HG03103 (cell line): ENCODE data around the gene OR1E2.
"Not testable (repeated sequence)": the region's sequence is repeated elsewhere in the genome, so short reads cannot be mapped to it uniquely, and the experiment has no call there.

Experiments
- ATAC-seq: cut with Tn5 transposase; IDR thresholded peaks from one replicate; pipeline ENCODE4 v1.9.1; 2021; ENCODE audit warnings: low read depth; ENCODE audit not compliant: unreplicated experiment

OR1E2 gene

GRCh38 chr17:3433741-3434140, at the start of gene OR1E2:
OR1E2 (minus strand) TSS chr17:3433841; CDS start chr17:3433841, 0 bp downstream.
- no peak for ATAC-seq

GRCh38 chr17:3482852-3483251, 49.2 kb upstream of the OR1E2 start:
- ATAC-seq, result no peak

GRCh38 chr17:3479988-3480387, 46.3 kb upstream of the OR1E2 start:
- ATAC-seq, result no peak

GRCh38 chr17:3475812-3476610, 42.4 kb upstream of the OR1E2 start, which contains the start of gene ASPA:
ASPA (plus strand) TSS chr17:3475997; CDS start chr17:3476160, 163 bp downstream.
- no peak for ATAC-seq

- ATAC-seq, result no peak
Observed at GRCh38 chr17:3475251-3475685, 41.6 kb upstream of the OR1E2 start.

- ATAC-seq, result no peak
Observed at GRCh38 chr17:3474212-3474611, 40.6 kb upstream of the OR1E2 start.

- ATAC-seq, result no peak
Observed at GRCh38 chr17:3472137-3472536, 38.5 kb upstream of the OR1E2 start.

GRCh38 chr17:3471599-3471998, 38.0 kb upstream of the OR1E2 start, which contains the start of gene SPATA22:
SPATA22 (minus strand) TSS chr17:3471819; CDS start chr17:3469325, 2,494 bp downstream.
- no peak for ATAC-seq

GRCh38 chr17:3469529-3469928, 35.9 kb upstream of the OR1E2 start:
- no peak for ATAC-seq

- not testable (repeated sequence) for ATAC-seq
Observed at GRCh38 chr17:3466355-3466754, 32.7 kb upstream of the OR1E2 start.

- no peak for ATAC-seq
Observed at GRCh38 chr17:3448059-3448665, 14.5 kb upstream of the OR1E2 start.

GRCh38 chr17:3447625-3448024, 14.0 kb upstream of the OR1E2 start:
- no peak for ATAC-seq

GRCh38 chr17:3440451-3440850, 6.8 kb upstream of the OR1E2 start:
- no peak for ATAC-seq

- no peak for ATAC-seq
Observed at GRCh38 chr17:3438368-3438767, 4.7 kb upstream of the OR1E2 start.

- not testable (repeated sequence) for ATAC-seq
Observed at GRCh38 chr17:3433215-3433614, 426 bp downstream of the OR1E2 start.

GRCh38 chr17:3418222-3418621, 15.4 kb downstream of the OR1E2 start:
- no peak for ATAC-seq

- ATAC-seq, result no peak
Observed at GRCh38 chr17:3415610-3416009, 18.0 kb downstream of the OR1E2 start.

GRCh38 chr17:3412216-3412615, 21.4 kb downstream of the OR1E2 start:
- ATAC-seq, result not testable (repeated sequence)

GRCh38 chr17:3411070-3411469, 22.6 kb downstream of the OR1E2 start, which contains the start of gene OR3A3:
OR3A3 (plus strand) TSS chr17:3411370.
- ATAC-seq, result no peak

- not testable (repeated sequence) for ATAC-seq
Observed at GRCh38 chr17:3403856-3404255, 29.8 kb downstream of the OR1E2 start.

- ATAC-seq, result no peak
Observed at GRCh38 chr17:3401786-3402185, 31.9 kb downstream of the OR1E2 start.

- ATAC-seq, result no peak
Observed at GRCh38 chr17:3400055-3400454, 33.6 kb downstream of the OR1E2 start.
